Prostate gland (tissue), 2 donors: ENCODE data around the gene MFAP4.

Source experiments
- CTCF ChIP-seq, 4 experiments: fragments of 200-600 bp in 2 of 4; fragments of 450-650 bp in 2 of 4; sonication (generic) in 2 of 4; IDR thresholded peaks; 1 replicate in 3 of 4; 2 replicates in 1 of 4; pipeline ENCODE4 v1.5.1; 2016 to 2019; ENCODE audit warnings: antibody characterized with exemption in 4 of 4, mild to moderate bottlenecking in 2 of 4, moderate library complexity in 2 of 4
- POLR2A ChIP-seq: fragments of 450-650 bp; IDR thresholded peaks from one replicate; pipeline ENCODE4 v1.6.1; 2016; ENCODE audit warnings: antibody characterized with exemption, mild to moderate bottlenecking
- POLR2AphosphoS5 ChIP-seq: sonication (generic); formaldehyde crosslinking; IDR thresholded peaks from one replicate; pipeline ENCODE4 v1.6.1; 2017; ENCODE audit warnings: antibody characterized with exemption

- TF ChIP-seq CTCF (IDR thresholded peaks at IDR 0.05) (no peak), POLR2AphosphoS5 (no peak), POLR2A (no peak)
These were observed 44.7 kb upstream of the MFAP4 start for GRCh38 chr17:19431691-19432090.
